Spinal cord (tissue), 10 donors: ENCODE data around the gene COL16A1. TPM values are rescaled to one million over a fixed set of nuclear protein-coding genes. Genes with fewer than 3 reads are reported as not detected.

ENCODE experiments used
- DNase-seq, 6 donors: peaks; one replicate each; pipeline versions ENCODE4 v3.0.0 to v3.0.0-alpha.2; 2013 to 2015; ENCODE audit warnings: low spot score in 6 of 6, low read depth in 4 of 6
- H3K27ac ChIP-seq: one replicate; pipeline ENCODE4 v1.5.1; 2013; ENCODE audit warnings: low read depth, low read length, control low read depth
- H3K27me3 ChIP-seq: one replicate; pipeline ENCODE4 v1.6.1; 2013; ENCODE audit warnings: low read length; ENCODE audit not compliant: control insufficient read depth, insufficient read depth
- H3K36me3 ChIP-seq: one replicate; pipeline ENCODE4 v1.6.1; 2013; ENCODE audit warnings: low read length; ENCODE audit not compliant: control insufficient read depth, insufficient read depth
- H3K4me1 ChIP-seq: one replicate; pipeline ENCODE4 v1.6.1; 2013; ENCODE audit warnings: low read length; ENCODE audit not compliant: control insufficient read depth, insufficient read depth
- H3K4me3 ChIP-seq: one replicate; pipeline ENCODE4 v1.5.1; 2013; ENCODE audit warnings: low read depth, low read length, control low read depth
- H3K9me3 ChIP-seq: one replicate; pipeline ENCODE4 v1.6.1; 2013; ENCODE audit warnings: low read length; ENCODE audit not compliant: control insufficient read depth, insufficient read depth
- WGBS: methylation state at CpG from one replicate; pipeline ENCODE4 v1.1.5; 2013; ENCODE audit warnings: missing lambda C conversion rate; ENCODE audit not compliant: insufficient coverage; 5-methylcytosine and 5-hydroxymethylcytosine counted together
- polyA plus RNA-seq, 2 donors: library from polyadenylated mRNA; unstranded; fragments of 120-200 nt; gene quantifications; one replicate each; pipeline ENCODE4 v1.2.1, GENCODE V29; 2013; ENCODE audit not compliant: insufficient read length in 2 of 2
- total RNA-seq, 2 donors: library from RNA; depleted of rRNA in 1 of 2; stranded (reverse); fragments of 120-200 nt in 1 of 2; fragments of >200 nt in 1 of 2; gene quantifications; one replicate each; pipeline versions ENCODE4 v1.2.3 to v1.2.4, GENCODE V29; 2013 to 2014
- donor health status: healthy.

The COL16A1 gene
- total and polyA plus RNA-seq, 4 donors, result 60.6 to 178 (median 135) TPM

GRCh38 chr1:31679091-31679490 lies 24.7 kb downstream of the COL16A1 start:
- DNase-seq, result no peak
- H3K4me3 ChIP-seq, result no peak overlapping the region
- H3K27me3 ChIP-seq, result no peaks in the 10 kb centered on the region
- H3K27ac ChIP-seq, result no peak overlapping the region
- H3K4me1 ChIP-seq, result peaks cover 20% of the 10 kb centered on the region
- peaks cover 61% of the 10 kb centered on the region for H3K36me3 ChIP-seq
- no peaks in the 10 kb centered on the region for H3K9me3 ChIP-seq
- 43% methylated on average over 2 of the region's 2 CpGs for WGBS

- 89% methylated on average over 3 of the region's 4 CpGs for WGBS
- H3K9me3 ChIP-seq, result no peaks in the 10 kb centered on the region
- no peak overlapping the region for H3K4me3 ChIP-seq
- DNase-seq, result no peak
- H3K27ac ChIP-seq, result no peak overlapping the region
- H3K4me1 ChIP-seq, result peaks cover 20% of the 10 kb centered on the region
- H3K36me3 ChIP-seq, result peaks cover 59% of the 10 kb centered on the region
- no peaks in the 10 kb centered on the region for H3K27me3 ChIP-seq
Observed at GRCh38 chr1:31678681-31679080, 25.1 kb downstream of the COL16A1 start.

- Histone ChIP-seq H3K36me3 (peaks cover 58% of the 10 kb centered on the region), H3K4me3 (no peak overlapping the region), H3K9me3 (no peaks in the 10 kb centered on the region), H3K4me1 (peaks cover 28% of the 10 kb centered on the region), H3K27me3 (no peaks in the 10 kb centered on the region), H3K27ac (no peak overlapping the region)
- peak in 1 of 6 donors; percentile 11 for DNase-seq
- 63% methylated on average over 5 of the region's 6 CpGs for WGBS
Observed at GRCh38 chr1:31677949-31678348, 25.9 kb downstream of the COL16A1 start.

GRCh38 chr1:31677401-31677800 lies 26.4 kb downstream of the COL16A1 start:
- no peak overlapping the region for H3K27ac ChIP-seq

GRCh38 chr1:31675756-31676155 lies 28.1 kb downstream of the COL16A1 start:
- Histone ChIP-seq H3K36me3 (peaks cover 59% of the 10 kb centered on the region), H3K4me3 (no peak overlapping the region), H3K27me3 (no peaks in the 10 kb centered on the region), H3K9me3 (no peaks in the 10 kb centered on the region), H3K4me1 (peaks cover 48% of the 10 kb centered on the region), H3K27ac (no peak overlapping the region)
- DNase-seq, result no peak
- 94% methylated on average over 8 of the region's 14 CpGs for WGBS

More at GRCh38 chr1:31677401-31677800, 26.4 kb downstream of the COL16A1 start:
- no peak overlapping the region for H3K4me3 ChIP-seq
- H3K9me3 ChIP-seq, result no peaks in the 10 kb centered on the region
- no peak for DNase-seq
- no peaks in the 10 kb centered on the region for H3K27me3 ChIP-seq
- WGBS, result 68% methylated on average over 1 of the region's 3 CpGs
- peaks cover 58% of the 10 kb centered on the region for H3K36me3 ChIP-seq
- peaks cover 33% of the 10 kb centered on the region for H3K4me1 ChIP-seq

- peaks cover 53% of the 10 kb centered on the region for H3K36me3 ChIP-seq
- H3K27ac ChIP-seq, result no peak overlapping the region
- no peak for DNase-seq
- 59% methylated on average over 6 of the region's 7 CpGs for WGBS
- H3K4me3 ChIP-seq, result no peak overlapping the region
- H3K9me3 ChIP-seq, result no peaks in the 10 kb centered on the region
- peaks cover 50% of the 10 kb centered on the region for H3K4me1 ChIP-seq
- no peaks in the 10 kb centered on the region for H3K27me3 ChIP-seq
Observed at GRCh38 chr1:31675161-31675560, 28.7 kb downstream of the COL16A1 start.

- peak in 1 of 6 donors; percentile 81 for DNase-seq
- no peak overlapping the region for H3K27ac ChIP-seq
- H3K4me3 ChIP-seq, result no peak overlapping the region
- 62% methylated on average over 7 of the region's 8 CpGs for WGBS
- no peaks in the 10 kb centered on the region for H3K27me3 ChIP-seq
- peaks cover 55% of the 10 kb centered on the region for H3K4me1 ChIP-seq
- no peaks in the 10 kb centered on the region for H3K9me3 ChIP-seq
- peaks cover 48% of the 10 kb centered on the region for H3K36me3 ChIP-seq
Observed at GRCh38 chr1:31674626-31675025, 29.2 kb downstream of the COL16A1 start.

- DNase-seq, result no peak
- H3K4me3 ChIP-seq, result no peak overlapping the region
- H3K27ac ChIP-seq, result no peak overlapping the region
- peaks cover 44% of the 10 kb centered on the region for H3K36me3 ChIP-seq
- WGBS, result 84% methylated on average over 7 of the region's 9 CpGs
- peaks cover 66% of the 10 kb centered on the region for H3K4me1 ChIP-seq
- no peaks in the 10 kb centered on the region for H3K9me3 ChIP-seq
- no peaks in the 10 kb centered on the region for H3K27me3 ChIP-seq
Observed at GRCh38 chr1:31673433-31673832, 30.4 kb downstream of the COL16A1 start.

- Histone ChIP-seq H3K9me3 (no peaks in the 10 kb centered on the region), H3K4me1 (peaks cover 70% of the 10 kb centered on the region), H3K27ac (peak overlapping the region; percentile 33), H3K27me3 (no peaks in the 10 kb centered on the region), H3K36me3 (peaks cover 49% of the 10 kb centered on the region), H3K4me3 (no peak overlapping the region)
- DNase-seq, result peak in 2 of 6 donors; percentile 65 to 94
- WGBS, result 50% methylated on average over 10 of the region's 13 CpGs
Observed at GRCh38 chr1:31672986-31673385, 30.8 kb downstream of the COL16A1 start.

GRCh38 chr1:31671561-31672201 lies 32.1 kb downstream of the COL16A1 start:
- peaks cover 79% of the 10 kb centered on the region for H3K4me1 ChIP-seq
- peak overlapping the region; percentile 82 for H3K27ac ChIP-seq
- H3K27me3 ChIP-seq, result no peaks in the 10 kb centered on the region
- 66% methylated on average over 7 of the region's 8 CpGs for WGBS
- no peaks in the 10 kb centered on the region for H3K9me3 ChIP-seq
- H3K36me3 ChIP-seq, result peaks cover 57% of the 10 kb centered on the region
- H3K4me3 ChIP-seq, result no peak overlapping the region
- no peak for DNase-seq
